Measurements from ENCODE around the gene GAL3ST3. TPM values are rescaled to one million over a fixed set of nuclear protein-coding genes. Genes with fewer than 3 reads are reported as not detected.
A peak's percentile ranks its signal among the peaks of the same experiment; 100 is the strongest.
"Not testable (repeated sequence)": the region's sequence is repeated elsewhere in the genome, so short reads cannot be mapped to it uniquely, and the experiment has no call there.

Gene GAL3ST3
- total RNA-seq, 4 donors from 2014 or later: not detected

DNA sequence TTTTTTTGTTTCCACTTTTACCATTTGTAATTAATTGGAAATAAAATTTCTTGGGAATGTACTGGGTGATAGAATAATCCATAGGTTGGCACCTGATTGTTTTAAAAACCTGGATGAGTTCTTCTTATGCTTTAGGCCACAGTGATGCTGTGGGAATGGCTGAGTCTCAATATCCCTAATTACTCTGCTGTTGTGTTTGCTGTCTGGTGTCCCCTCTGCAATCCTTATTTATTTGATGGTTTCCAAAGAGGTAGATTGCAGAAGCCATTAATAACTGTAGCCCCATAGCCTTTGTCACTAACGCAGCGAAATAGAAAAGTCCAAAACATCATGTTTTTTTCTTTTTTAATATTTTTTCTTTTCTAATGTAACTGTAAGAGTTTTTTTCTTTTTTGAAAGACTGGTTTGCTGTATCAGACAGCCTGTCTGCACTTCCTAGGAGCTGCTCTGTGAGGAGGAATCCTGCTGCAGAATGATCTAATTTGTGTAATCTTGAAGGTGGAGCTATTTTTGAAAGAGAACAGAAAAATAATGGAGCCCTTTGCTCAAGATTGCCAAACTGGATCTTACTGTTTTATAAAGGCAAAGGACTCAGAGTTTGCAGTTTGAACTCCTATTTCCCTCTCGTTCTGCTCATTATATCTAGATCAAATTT lies 36.0 kb upstream of the GAL3ST3 start:
- Histone ChIP-seq H3K4me1 (peaks cover 45% of the 10 kb centered on the region), H3K36me3 (no peaks in the 10 kb centered on the region), H3K27me3 (no peaks in the 10 kb centered on the region), H3K4me3 (no peak overlapping the region), H3K9me3 (no peaks in the 10 kb centered on the region), H3K27ac (no peak overlapping the region)
- no peak for TF ChIP-seq POLR2AphosphoS5 (IDR thresholded peaks at IDR 0.05)
- TF ChIP-seq CTCF (IDR thresholded peaks at IDR 0.05): no peak
- TF ChIP-seq POLR2A (IDR thresholded peaks at IDR 0.05): no peak
- no peak for TF ChIP-seq EP300 (IDR thresholded peaks at IDR 0.05)
- WGBS: 76% methylated on average over 3 of the region's 3 CpGs
- no peak for DNase-seq (ENCODE audit: low spot score in 2 of 2)

DNA sequence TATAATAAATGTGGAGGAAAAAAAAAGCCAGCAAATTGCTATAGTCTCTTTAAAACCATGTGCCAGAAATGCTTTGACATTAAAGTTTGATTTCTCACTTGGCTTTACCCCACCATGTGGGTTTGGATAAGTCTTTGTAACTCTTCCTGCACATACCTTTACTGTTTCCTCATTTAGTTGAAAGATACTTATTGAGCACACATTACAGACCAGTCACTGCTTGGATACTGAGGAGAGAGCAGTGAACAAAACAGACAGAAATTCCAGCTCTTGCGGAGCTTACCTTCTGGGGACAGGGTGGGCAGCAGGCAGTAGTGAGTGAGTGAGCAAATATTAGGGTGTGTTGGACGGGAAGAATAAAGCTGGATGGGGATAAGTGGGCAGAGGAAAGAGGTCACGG lies 34.8 kb upstream of the GAL3ST3 start:
- Histone ChIP-seq H3K36me3 (no peaks in the 10 kb centered on the region), H3K4me1 (peaks cover 45% of the 10 kb centered on the region), H3K4me3 (no peak overlapping the region), H3K9me3 (no peaks in the 10 kb centered on the region), H3K27me3 (no peaks in the 10 kb centered on the region), H3K27ac (no peak overlapping the region)
- TF ChIP-seq POLR2A (IDR thresholded peaks at IDR 0.05) (no peak), POLR2AphosphoS5 (IDR thresholded peaks at IDR 0.05) (no peak), CTCF (IDR thresholded peaks at IDR 0.05) (no peak), EP300 (IDR thresholded peaks at IDR 0.05) (no peak)
- 84% methylated on average over 3 of the region's 3 CpGs for WGBS
- DNase-seq (ENCODE audit: low spot score in 2 of 2): no peak

DNA sequence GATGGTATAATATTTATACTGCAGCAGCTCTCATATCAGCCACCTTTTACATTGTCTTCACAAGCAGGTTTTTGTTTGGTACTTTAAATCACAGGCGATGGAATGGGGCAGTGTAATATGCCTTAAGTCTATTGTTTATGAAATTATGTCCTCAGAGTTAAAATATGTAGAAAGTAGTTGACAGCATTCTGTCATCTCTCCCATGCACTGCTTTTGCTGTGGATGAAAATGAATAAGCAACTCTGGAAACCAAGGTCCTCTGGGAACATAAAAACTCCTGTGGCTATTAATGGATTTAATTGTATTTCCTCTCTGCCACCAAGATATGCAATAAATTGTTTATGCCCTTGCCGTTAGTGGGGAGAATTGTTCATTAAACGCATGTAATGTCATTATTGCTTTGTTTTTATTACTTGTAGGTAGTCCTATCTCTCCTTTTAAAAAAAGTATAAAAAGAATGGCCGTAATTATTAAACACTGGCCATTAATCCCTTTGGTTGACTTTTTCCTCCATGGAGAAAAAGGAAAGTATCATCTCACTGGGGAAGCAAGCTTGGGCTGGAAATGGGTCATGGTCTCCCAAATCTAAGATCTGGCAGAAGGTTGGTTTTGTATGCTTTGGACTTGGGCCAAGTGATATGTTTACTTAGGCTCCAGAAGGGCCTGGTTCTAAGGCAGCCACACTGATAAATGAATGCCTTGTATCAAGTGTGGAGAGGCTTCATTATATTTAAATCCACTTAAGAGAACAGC lies 34.2 kb upstream of the GAL3ST3 start:
- 78% methylated on average over 4 of the region's 4 CpGs for WGBS
- H3K4me1 ChIP-seq: peaks cover 45% of the 10 kb centered on the region
- H3K36me3 ChIP-seq: no peaks in the 10 kb centered on the region
- H3K27me3 ChIP-seq: no peaks in the 10 kb centered on the region
- H3K27ac ChIP-seq: no peak overlapping the region
- DNase-seq (ENCODE audit: low spot score in 2 of 2): no peak
- H3K4me3 ChIP-seq: no peak overlapping the region
- no peaks in the 10 kb centered on the region for H3K9me3 ChIP-seq
- TF ChIP-seq POLR2A (IDR thresholded peaks at IDR 0.05) (no peak), CTCF (IDR thresholded peaks at IDR 0.05) (no peak), EP300 (IDR thresholded peaks at IDR 0.05) (no peak), POLR2AphosphoS5 (IDR thresholded peaks at IDR 0.05) (no peak)

DNA sequence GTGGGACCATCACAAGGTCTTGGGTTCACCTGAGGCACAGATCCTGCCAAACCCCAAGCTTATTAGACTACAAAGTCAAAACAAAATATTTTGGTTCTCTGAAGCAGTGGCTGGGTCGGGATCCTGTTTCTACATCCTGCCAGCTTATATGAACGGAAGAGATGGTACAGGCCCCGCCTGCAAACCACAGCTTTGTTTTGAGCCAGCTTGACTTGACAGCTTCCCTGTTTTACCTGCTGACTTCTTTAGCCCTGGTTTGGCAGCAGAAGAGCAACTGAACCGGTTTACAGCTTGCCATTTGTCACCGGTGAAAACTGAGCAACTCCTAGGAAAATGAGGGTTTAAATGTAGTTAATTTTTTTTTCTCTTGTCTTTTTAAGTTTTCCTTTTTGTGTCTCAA lies 32.5 kb upstream of the GAL3ST3 start:
- H3K9me3 ChIP-seq: no peaks in the 10 kb centered on the region
- H3K4me3 ChIP-seq: no peak overlapping the region
- H3K27ac ChIP-seq: peak overlapping the region; percentile 61
- H3K27me3 ChIP-seq: no peaks in the 10 kb centered on the region
- DNase-seq (ENCODE audit: low spot score in 2 of 2): peak; percentile 75 to 83
- H3K36me3 ChIP-seq: no peaks in the 10 kb centered on the region
- peaks cover 45% of the 10 kb centered on the region for H3K4me1 ChIP-seq
- WGBS: 34% methylated on average over 5 of the region's 5 CpGs
- TF ChIP-seq CTCF (IDR thresholded peaks at IDR 0.05): no peak

- TF ChIP-seq CTCF (IDR thresholded peaks at IDR 0.05) (no peak), POLR2A (IDR thresholded peaks at IDR 0.05) (no peak), EP300 (IDR thresholded peaks at IDR 0.05) (no peak), POLR2AphosphoS5 (IDR thresholded peaks at IDR 0.05) (no peak)
- no peaks in the 10 kb centered on the region for H3K27me3 ChIP-seq
- no peaks in the 10 kb centered on the region for H3K36me3 ChIP-seq
- peak; percentile 77 to 85 for DNase-seq (ENCODE audit: low spot score in 2 of 2)
- WGBS: 55% methylated on average over 9 of the region's 9 CpGs
- H3K4me1 ChIP-seq: peaks cover 50% of the 10 kb centered on the region
- H3K4me3 ChIP-seq: no peak overlapping the region
- H3K9me3 ChIP-seq: no peaks in the 10 kb centered on the region
- peak overlapping the region; percentile 61 for H3K27ac ChIP-seq
These were observed 31.3 kb upstream of the GAL3ST3 start for GRCh38 chr11:66080055-66080817.

GRCh38 chr11:66078949-66079348 lies 30.0 kb upstream of the GAL3ST3 start:
- H3K4me3 ChIP-seq; H3K36me3 ChIP-seq; H3K9me3 ChIP-seq; H3K27me3 ChIP-seq; H3K27ac ChIP-seq; DNase-seq (ENCODE audit: low spot score in 2 of 2): not testable (repeated sequence)
- 88% methylated on average over 7 of the region's 7 CpGs for WGBS
- H3K4me1 ChIP-seq: peaks cover 47% of the 10 kb centered on the region
